IMR-90 (cell line): Measurements from ENCODE around the gene RIMKLA. TPM values are rescaled to one million over a fixed set of nuclear protein-coding genes. Genes with fewer than 3 reads are reported as not detected.

Experiments used
- ATAC-seq: fragments of 200-7000 bp; cut with Tn5 transposase; 2 replicates; pipeline ENCODE4 v1.9.1; 2020; ENCODE audit warnings: low read depth, mild to moderate bottlenecking, moderate library complexity
- BruUV-seq: library from RNA; stranded (reverse); fragments of 400-500 nt; replicated peaks from 2 replicates; lab custom pipeline; 2021; lab: Mats Ljungman, UMichigan
- CTCF ChIA-PET: fragments of 300-600 bp; formaldehyde crosslinking; extraction: SDS; loops from one replicate; lab custom pipeline; 2021; ENCODE audit warnings: antibody characterized with exemption; lab: Yijun Ruan, JAX
- POLR2A ChIA-PET: fragments of 300-600 bp; sonication (Branson Sonifier 250); formaldehyde crosslinking; loops from one replicate; lab custom pipeline; 2022; ENCODE audit warnings: antibody characterized with exemption; ENCODE audit not compliant: unreplicated experiment; lab: Charles Lee
- DNase-seq: peaks from one replicate; pipeline ENCODE4 v3.0.0; 2013
- H2AFZ ChIP-seq: replicated peaks from 2 replicates; pipeline ENCODE3; 2013; ENCODE audit warnings: low read length, mild to moderate bottlenecking; ENCODE audit not compliant: poor library complexity
- H2AK5ac ChIP-seq: 2 replicates; pipeline ENCODE4 v1.6.1; 2013; ENCODE audit warnings: low read depth, low read length, inconsistent platforms
- H2AK9ac ChIP-seq: replicated peaks from 2 replicates; pipeline ENCODE3; 2013; ENCODE audit warnings: mild to moderate bottlenecking, low read depth, low read length, moderate library complexity; ENCODE audit not compliant: poor library complexity
- H2BK120ac ChIP-seq: 2 replicates; pipeline ENCODE4 v1.6.1; 2013; ENCODE audit warnings: low read depth, low read length, inconsistent platforms
- H2BK15ac ChIP-seq: 3 replicates; pipeline ENCODE4 v1.6.1; 2013; ENCODE audit warnings: low read depth, low read length, inconsistent platforms
- H2BK20ac ChIP-seq: 2 replicates; pipeline ENCODE4 v1.6.1; 2013; ENCODE audit warnings: low read depth, mild to moderate bottlenecking, inconsistent platforms, low read length, moderate library complexity
- H2BK5ac ChIP-seq: 2 replicates; pipeline ENCODE4 v1.6.1; 2013; ENCODE audit warnings: mild to moderate bottlenecking, low read depth, low read length, inconsistent platforms; ENCODE audit not compliant: poor library complexity, severe bottlenecking
- H3K14ac ChIP-seq: replicated peaks from 2 replicates; pipeline ENCODE4 v1.6.1; 2013; ENCODE audit warnings: low read depth, low read length, inconsistent platforms
- H3K18ac ChIP-seq: 2 replicates; pipeline ENCODE4 v1.6.1; 2013; ENCODE audit warnings: low read depth, low read length, control low read depth
- H3K23ac ChIP-seq: 2 replicates; pipeline ENCODE4 v1.6.1; 2013; ENCODE audit warnings: low read depth, low read length, inconsistent platforms
- H3K27ac ChIP-seq: 2 replicates; pipeline ENCODE4 v1.5.1; 2013; ENCODE audit warnings: mild to moderate bottlenecking, control low read depth, low read length; ENCODE audit not compliant: insufficient read depth
- H3K27me3 ChIP-seq: 2 replicates; pipeline ENCODE4 v1.6.1; 2013; ENCODE audit warnings: low read length; ENCODE audit not compliant: control insufficient read depth, insufficient read depth
- H3K36me3 ChIP-seq: 2 replicates; pipeline ENCODE4 v1.6.1; 2013; ENCODE audit warnings: low read length, mixed read lengths; ENCODE audit not compliant: control insufficient read depth, insufficient read depth
- H3K4ac ChIP-seq: 2 replicates; pipeline ENCODE4 v1.6.1; 2013; ENCODE audit warnings: low read depth, low read length, inconsistent platforms
- H3K4me1 ChIP-seq: 2 replicates; pipeline ENCODE4 v1.6.1; 2013; ENCODE audit warnings: low read length, mixed read lengths; ENCODE audit not compliant: control insufficient read depth, insufficient read depth
- H3K4me2 ChIP-seq: 2 replicates; pipeline ENCODE4 v1.6.1; 2013; ENCODE audit warnings: low read depth, mild to moderate bottlenecking, control low read depth, low read length, moderate library complexity
- H3K4me3 ChIP-seq: 2 replicates; pipeline ENCODE4 v1.5.1; 2013; ENCODE audit warnings: low read depth, mild to moderate bottlenecking, control low read depth, low read length, moderate library complexity; ENCODE audit not compliant: insufficient read depth
- H3K56ac ChIP-seq: 2 replicates; pipeline ENCODE4 v1.6.1; 2013; ENCODE audit warnings: low read length, inconsistent platforms; ENCODE audit not compliant: insufficient read depth; ENCODE audit errors: extremely low read depth
- H3K79me1 ChIP-seq, 2 experiments: 2 replicates each; pipeline ENCODE4 v1.6.1; 2013; ENCODE audit warnings: low read length in 2 of 2, inconsistent platforms in 1 of 2, low read depth in 1 of 2
- H3K9ac ChIP-seq: 2 replicates; pipeline ENCODE4 v1.6.1; 2013; ENCODE audit warnings: low read depth, low read length, control low read depth
- H3K9me1 ChIP-seq: 2 replicates; pipeline ENCODE4 v1.6.1; 2013; ENCODE audit warnings: low read length, inconsistent platforms; ENCODE audit not compliant: insufficient read depth
- H3K9me3 ChIP-seq: 2 replicates; pipeline ENCODE4 v1.6.1; 2013; ENCODE audit warnings: low read length; ENCODE audit not compliant: control insufficient read depth, insufficient read depth
- H4K20me1 ChIP-seq: 2 replicates; pipeline ENCODE4 v1.6.1; 2013; ENCODE audit warnings: low read length, inconsistent platforms; ENCODE audit not compliant: insufficient read depth
- H4K5ac ChIP-seq: 2 replicates; pipeline ENCODE4 v1.6.1; 2013; ENCODE audit warnings: mild to moderate bottlenecking, low read depth, low read length, control low read depth
- H4K8ac ChIP-seq, 2 experiments: 2 replicates each; pipeline ENCODE4 v1.6.1; 2013; ENCODE audit warnings: low read depth in 2 of 2, low read length in 2 of 2, control low read depth in 1 of 2, inconsistent platforms in 1 of 2
- H4K91ac ChIP-seq: 2 replicates; pipeline ENCODE4 v1.6.1; 2013; ENCODE audit warnings: low read depth, low read length, inconsistent platforms; ENCODE audit not compliant: insufficient read depth
- FOS ChIP-seq: fragments of 150-350 bp; IDR thresholded peaks from 2 replicates; pipeline ENCODE4 v1.6.1; 2016; ENCODE audit warnings: low read depth, low read length
- WGBS, 2 experiments: methylation state at CpG; one replicate each; pipeline versions ENCODE4 v1.1.5 to v1.1.7; 2013; ENCODE audit warnings: missing lambda C conversion rate in 2 of 2; ENCODE audit not compliant: insufficient read length in 1 of 2; ENCODE audit errors: extremely low coverage in 2 of 2; 5-methylcytosine and 5-hydroxymethylcytosine counted together
- dilution Hi-C: fragments of 300-500 bp; cut with HindIII; formaldehyde crosslinking; loops from one replicate; pipeline ENCODE4 v1.14.3; 2018; ENCODE audit warnings: low sequenced_read_pairs; ENCODE audit not compliant: unreplicated experiment
- in situ Hi-C: fragments of 300-500 bp; cut with MboI; formaldehyde crosslinking; loops from 3 replicates; pipeline ENCODE4 v1.14.3; 2019; ENCODE audit warnings: low sequenced_read_pairs, inconsistent platforms, mixed read lengths
- intact Hi-C: fragments of 100-400 bp; cut with micrococcal nuclease; formaldehyde crosslinking; loops from 2 replicates; pipeline ENCODE4 v1.10.0; 2022
- polyA plus RNA-seq, 3 experiments: library from polyadenylated mRNA; depleted of rRNA; stranded (reverse); fragments of >200 nt; gene quantifications; 2 replicates each; pipeline ENCODE4 v1.2.3, GENCODE V29; 2012; ENCODE audit warnings: low replicate concordance in 1 of 3
- total RNA-seq: library from RNA; depleted of rRNA; stranded (reverse); fragments of >200 nt; gene quantifications from 2 replicates; pipeline ENCODE4 v1.2.3, GENCODE V29; 2012
- TF ChIP-seq, protein P1 (sequence below): fragments of 150-350 bp; IDR thresholded peaks from 2 replicates; pipeline ENCODE4 v1.6.1; 2016; ENCODE audit warnings: low read depth, mild to moderate bottlenecking, low read length, moderate library complexity, borderline replicate concordance

The RIMKLA gene
- total and polyA plus RNA-seq, 2 of the 4 experiments (the other 2 are of a cell fraction) = not detected

- intact Hi-C loops = no loop called here
- H3K14ac ChIP-seq = no peak overlapping the region
- H2AFZ ChIP-seq = no peak overlapping the region
- no peak overlapping the region for H2BK5ac ChIP-seq
- no peak overlapping the region for H3K23ac ChIP-seq
- no peak overlapping the region for H3K56ac ChIP-seq
- no peak overlapping the region for H2BK20ac ChIP-seq
- ATAC-seq (no peak), DNase-seq (no peak)
- H4K8ac ChIP-seq = no peak overlapping the region
- POLR2A ChIA-PET = no interaction called here
- H4K5ac ChIP-seq = no peak overlapping the region
- H3K27me3 ChIP-seq = no peaks in the 10 kb centered on the region; the same call in 1 of the 2 replicates
- no peak overlapping the region for H2BK15ac ChIP-seq
- no peak overlapping the region for H3K27ac ChIP-seq
- CTCF ChIA-PET = no interaction called here
- BruUV-seq = no TSS peak
- H3K4me2 ChIP-seq = no peak overlapping the region
- H3K9ac ChIP-seq = no peak overlapping the region
- no peak overlapping the region for H4K91ac ChIP-seq
- dilution Hi-C loops = no loop called here
- in situ Hi-C loops = no loop called here
- TF ChIP-seq, protein P1, sequence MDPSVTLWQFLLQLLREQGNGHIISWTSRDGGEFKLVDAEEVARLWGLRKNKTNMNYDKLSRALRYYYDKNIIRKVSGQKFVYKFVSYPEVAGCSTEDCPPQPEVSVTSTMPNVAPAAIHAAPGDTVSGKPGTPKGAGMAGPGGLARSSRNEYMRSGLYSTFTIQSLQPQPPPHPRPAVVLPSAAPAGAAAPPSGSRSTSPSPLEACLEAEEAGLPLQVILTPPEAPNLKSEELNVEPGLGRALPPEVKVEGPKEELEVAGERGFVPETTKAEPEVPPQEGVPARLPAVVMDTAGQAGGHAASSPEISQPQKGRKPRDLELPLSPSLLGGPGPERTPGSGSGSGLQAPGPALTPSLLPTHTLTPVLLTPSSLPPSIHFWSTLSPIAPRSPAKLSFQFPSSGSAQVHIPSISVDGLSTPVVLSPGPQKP = no peak
- no peak for TF ChIP-seq FOS
- H3K36me3 ChIP-seq = no peaks in the 10 kb centered on the region
- no peak overlapping the region for H2AK5ac ChIP-seq
- no peaks in the 10 kb centered on the region for H3K4me1 ChIP-seq
- H2AK9ac ChIP-seq = no peak overlapping the region
- H3K9me3 ChIP-seq = no peaks in the 10 kb centered on the region
- no peak overlapping the region for H3K4me3 ChIP-seq
- no peak overlapping the region for H3K18ac ChIP-seq
- no peak overlapping the region for H2BK120ac ChIP-seq
- H3K4ac ChIP-seq = no peak overlapping the region
- no peaks in the 10 kb centered on the region for H3K79me1 ChIP-seq
- no peaks in the 10 kb centered on the region for H4K20me1 ChIP-seq
- WGBS, 2 experiments = 83% methylated on average over 1 of the region's 2 CpGs; no CpG with 5 or more reads in 1 of the 2 experiments
- H3K9me1 ChIP-seq = no peaks in the 10 kb centered on the region
These were observed 15.5 kb upstream of the RIMKLA start for GRCh38 chr1:42365118-42365517.
